ENCODE data around the gene COX7A2. TPM values are rescaled to one million over a fixed set of nuclear protein-coding genes. Genes with fewer than 3 reads are reported as not detected.

Gene COX7A2
- total RNA-seq, 1 experiment from 2014 or later = 524 TPM

DNA sequence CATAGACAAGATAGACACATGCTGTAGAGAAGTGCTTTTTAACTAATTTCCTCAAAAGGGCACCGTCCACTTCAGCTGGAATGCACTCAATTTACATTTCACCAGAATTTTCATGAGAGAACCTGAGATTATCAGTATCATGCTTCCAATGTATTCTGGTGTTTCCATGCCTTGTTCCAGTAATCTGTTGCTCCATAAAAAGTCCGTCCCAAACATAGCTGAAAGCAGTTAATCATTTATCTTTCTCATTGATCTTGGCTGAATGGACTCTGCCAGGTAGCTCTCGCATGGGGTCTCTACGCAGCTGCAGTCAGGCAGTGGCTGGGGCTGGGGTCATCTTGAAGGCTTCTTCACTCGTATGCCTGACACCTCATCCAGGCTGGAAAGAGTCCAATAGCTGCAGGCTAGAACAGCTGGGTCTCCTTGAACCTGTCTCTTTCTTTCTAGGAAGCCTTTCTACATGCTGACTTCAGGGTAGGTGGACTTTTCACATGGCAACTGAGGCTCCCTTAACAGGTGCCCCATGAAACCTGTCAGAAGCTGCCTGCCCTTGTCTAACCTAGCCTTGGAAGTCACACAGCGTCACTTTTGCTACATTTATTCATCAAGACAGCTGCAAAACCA is 19.2 kb downstream of the COX7A2 start:
- CTCF ChIA-PET = no interaction called here

DNA sequence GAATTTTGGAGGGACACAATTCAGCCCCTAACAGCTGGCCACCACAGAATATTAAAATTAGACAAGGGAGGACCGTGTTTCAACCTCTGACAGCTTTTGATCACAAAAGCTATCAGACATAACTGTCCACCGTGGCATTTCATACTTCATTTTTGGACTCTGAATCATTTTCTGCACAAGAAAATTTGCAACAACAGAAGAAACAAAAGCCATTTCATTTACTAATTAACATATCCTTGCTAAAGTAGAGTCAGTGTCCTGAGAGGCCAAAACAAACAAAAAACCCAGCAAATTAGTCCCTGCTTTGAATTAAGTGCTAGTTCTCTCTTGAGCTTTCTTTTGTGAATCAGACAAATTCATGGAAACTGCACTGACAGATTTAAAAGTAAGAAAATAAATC is 20.2 kb downstream of the COX7A2 start:
- no peaks in the 10 kb centered on the region for H3F3A ChIP-seq (ENCODE audit: insufficient read depth, low read depth)
- POLR2A ChIA-PET (ENCODE audit: unreplicated experiment) = no interaction called here

More for the DNA sequence above, 19.2 kb downstream of the COX7A2 start:
- no peak for DNase-seq
- H3K79me2 ChIP-seq (ENCODE audit: low read depth) = no peaks in the 10 kb centered on the region
- no peaks in the 10 kb centered on the region for H3F3A ChIP-seq (ENCODE audit: insufficient read depth, low read depth)
- H3K27me3 ChIP-seq (ENCODE audit: insufficient read depth, low read depth) = no peaks in the 10 kb centered on the region
- no peak overlapping the region for H2AFZ ChIP-seq
- no peak overlapping the region for H3K27ac ChIP-seq
- POLR2A ChIA-PET (ENCODE audit: unreplicated experiment) = no interaction called here
- H3K4me2 ChIP-seq = no peak overlapping the region
- TF ChIP-seq, protein P1, sequence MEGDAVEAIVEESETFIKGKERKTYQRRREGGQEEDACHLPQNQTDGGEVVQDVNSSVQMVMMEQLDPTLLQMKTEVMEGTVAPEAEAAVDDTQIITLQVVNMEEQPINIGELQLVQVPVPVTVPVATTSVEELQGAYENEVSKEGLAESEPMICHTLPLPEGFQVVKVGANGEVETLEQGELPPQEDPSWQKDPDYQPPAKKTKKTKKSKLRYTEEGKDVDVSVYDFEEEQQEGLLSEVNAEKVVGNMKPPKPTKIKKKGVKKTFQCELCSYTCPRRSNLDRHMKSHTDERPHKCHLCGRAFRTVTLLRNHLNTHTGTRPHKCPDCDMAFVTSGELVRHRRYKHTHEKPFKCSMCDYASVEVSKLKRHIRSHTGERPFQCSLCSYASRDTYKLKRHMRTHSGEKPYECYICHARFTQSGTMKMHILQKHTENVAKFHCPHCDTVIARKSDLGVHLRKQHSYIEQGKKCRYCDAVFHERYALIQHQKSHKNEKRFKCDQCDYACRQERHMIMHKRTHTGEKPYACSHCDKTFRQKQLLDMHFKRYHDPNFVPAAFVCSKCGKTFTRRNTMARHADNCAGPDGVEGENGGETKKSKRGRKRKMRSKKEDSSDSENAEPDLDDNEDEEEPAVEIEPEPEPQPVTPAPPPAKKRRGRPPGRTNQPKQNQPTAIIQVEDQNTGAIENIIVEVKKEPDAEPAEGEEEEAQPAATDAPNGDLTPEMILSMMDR (conservative IDR thresholded peaks at IDR 0.05) = no peak
- TF ChIP-seq EZH2 (IDR thresholded peaks at IDR 0.05; ENCODE audit: low read depth) = no peak
- intact Hi-C loops (cut with micrococcal nuclease; ENCODE audit: unreplicated experiment) = no loop called here
- no peaks in the 10 kb centered on the region for H3K36me3 ChIP-seq (ENCODE audit: low read depth)
- BruUV-seq (replicated peaks) = no TSS peak
- H4K20me1 ChIP-seq (ENCODE audit: insufficient read depth) = no peaks in the 10 kb centered on the region
- H3K4me3 ChIP-seq = no peak overlapping the region
- no peaks in the 10 kb centered on the region for H3K4me1 ChIP-seq (replicated peaks; ENCODE audit: insufficient read depth)
- no peaks in the 10 kb centered on the region for H3K9me2 ChIP-seq (ENCODE audit: insufficient read depth)
- H3K9me3 ChIP-seq (ENCODE audit: insufficient read depth, low read depth) = no peaks in the 10 kb centered on the region

DNA sequence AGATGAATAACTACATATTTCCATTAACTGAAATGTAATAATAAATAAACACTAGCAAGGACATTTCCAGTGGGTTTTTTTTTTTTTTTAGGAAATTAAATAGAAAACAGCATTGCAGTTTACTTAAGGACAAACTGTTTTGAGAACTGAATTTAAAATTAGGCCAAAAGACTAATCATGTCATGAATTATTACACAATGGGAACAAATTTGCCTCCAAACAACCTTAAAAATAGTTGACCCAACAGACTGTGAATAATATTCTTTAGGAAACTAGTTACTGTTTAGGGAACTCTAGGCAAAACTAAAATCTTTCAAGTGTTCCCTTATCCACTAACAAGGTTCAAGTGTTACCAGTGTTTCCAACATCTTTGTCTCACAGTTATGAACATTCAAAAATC is 21.3 kb downstream of the COX7A2 start:
- intact Hi-C loops (cut with micrococcal nuclease; ENCODE audit: unreplicated experiment) = no loop called here
- Histone ChIP-seq H3K4me1 (replicated peaks; ENCODE audit: insufficient read depth) (no peaks in the 10 kb centered on the region), H3K9me3 (ENCODE audit: insufficient read depth, low read depth) (no peaks in the 10 kb centered on the region), H3K27me3 (ENCODE audit: insufficient read depth, low read depth) (no peaks in the 10 kb centered on the region), H3F3A (ENCODE audit: insufficient read depth, low read depth) (no peaks in the 10 kb centered on the region), H3K9me2 (ENCODE audit: insufficient read depth) (no peaks in the 10 kb centered on the region), H3K36me3 (ENCODE audit: low read depth) (no peaks in the 10 kb centered on the region), H4K20me1 (ENCODE audit: insufficient read depth) (no peaks in the 10 kb centered on the region), H3K27ac (no peak overlapping the region), H3K4me3 (no peak overlapping the region), H3K79me2 (ENCODE audit: low read depth) (no peaks in the 10 kb centered on the region), H2AFZ (no peak overlapping the region), H3K4me2 (no peak overlapping the region)
- ChIA-PET POLR2A (ENCODE audit: unreplicated experiment) (no interaction called here), CTCF (no interaction called here)
- no peak for DNase-seq
- no TSS peak for BruUV-seq (replicated peaks)
- TF ChIP-seq, protein P1 (conservative IDR thresholded peaks at IDR 0.05) = no peak
- TF ChIP-seq EZH2 (IDR thresholded peaks at IDR 0.05; ENCODE audit: low read depth) = no peak

More for the DNA sequence above, 20.2 kb downstream of the COX7A2 start:
- no peaks in the 10 kb centered on the region for H3K36me3 ChIP-seq (ENCODE audit: low read depth)
- intact Hi-C loops (cut with micrococcal nuclease; ENCODE audit: unreplicated experiment) = no loop called here
- H3K27ac ChIP-seq = no peak overlapping the region
- CTCF ChIA-PET = no interaction called here
- no peak overlapping the region for H3K4me2 ChIP-seq
- TF ChIP-seq, protein P1 (conservative IDR thresholded peaks at IDR 0.05) = no peak
- no peak for TF ChIP-seq EZH2 (IDR thresholded peaks at IDR 0.05; ENCODE audit: low read depth)
- no peak overlapping the region for H3K4me3 ChIP-seq
- H3K9me3 ChIP-seq (ENCODE audit: insufficient read depth, low read depth) = no peaks in the 10 kb centered on the region
- H4K20me1 ChIP-seq (ENCODE audit: insufficient read depth) = no peaks in the 10 kb centered on the region
- H3K79me2 ChIP-seq (ENCODE audit: low read depth) = no peaks in the 10 kb centered on the region
- BruUV-seq (replicated peaks) = no TSS peak
- H3K4me1 ChIP-seq (replicated peaks; ENCODE audit: insufficient read depth) = no peaks in the 10 kb centered on the region
- no peak overlapping the region for H2AFZ ChIP-seq
- no peaks in the 10 kb centered on the region for H3K27me3 ChIP-seq (ENCODE audit: insufficient read depth, low read depth)
- no peaks in the 10 kb centered on the region for H3K9me2 ChIP-seq (ENCODE audit: insufficient read depth)
- no peak for DNase-seq
